ENCODE measurements around the gene GTF3C1.
"Not testable (repeated sequence)": the region's sequence is repeated elsewhere in the genome, so short reads cannot be mapped to it uniquely, and the experiment has no call there.

Gene GTF3C1

DNA sequence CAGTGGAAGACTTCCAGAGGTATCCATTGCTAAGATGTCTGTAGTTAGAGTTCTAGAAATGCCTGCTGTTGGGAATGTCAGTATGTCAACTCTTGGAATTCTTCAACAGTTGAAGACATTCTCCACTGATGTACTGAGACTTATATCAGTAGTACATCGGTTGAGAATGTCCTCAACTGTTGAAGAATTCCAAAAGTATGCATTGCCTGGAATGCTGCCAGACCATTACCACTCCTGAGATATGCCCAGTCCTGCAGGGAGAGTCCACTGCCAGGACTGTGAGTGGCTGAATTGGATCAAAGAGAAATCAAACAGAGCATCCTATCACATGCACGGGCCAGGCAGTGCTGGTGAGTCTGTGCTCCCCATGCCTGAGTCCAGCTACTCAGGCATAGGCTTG is 105.7 kb downstream of the GTF3C1 start:
- H3K9me3 ChIP-seq (ENCODE audit: insufficient read depth, low read length): no peaks in the 10 kb centered on the region
- no peaks in the 10 kb centered on the region for H3K36me3 ChIP-seq (ENCODE audit: insufficient read depth, insufficient read length, low read length)

DNA sequence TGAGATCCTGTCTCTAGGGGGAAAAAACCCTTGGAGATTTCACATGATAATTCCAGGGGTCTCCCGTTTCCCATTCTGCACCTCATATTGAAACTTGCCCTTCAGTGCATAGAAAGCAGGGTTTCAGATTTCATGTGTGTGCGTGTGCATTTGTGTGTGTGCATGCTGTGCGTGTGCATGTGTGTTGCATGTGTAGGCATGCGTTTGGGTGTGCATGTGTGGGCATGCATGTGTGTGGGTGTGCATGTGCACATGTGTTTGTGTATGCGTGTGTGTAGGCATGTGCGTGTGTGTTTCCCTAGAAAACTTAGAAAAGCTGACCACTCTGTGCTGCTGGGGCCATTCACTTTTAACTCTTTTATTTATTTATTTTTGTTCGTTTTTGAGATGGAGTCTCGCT is 107.7 kb downstream of the GTF3C1 start:
- H3K27me3 ChIP-seq (ENCODE audit: insufficient read depth, insufficient read length): no peaks in the 10 kb centered on the region
- no peak for TF ChIP-seq YY1 (IDR thresholded peaks at IDR 0.05; ENCODE audit: insufficient read depth, insufficient read length)
- no peak for TF ChIP-seq ZNF274 (IDR thresholded peaks at IDR 0.05; ENCODE audit: low read depth, low read length)
- no peak for TF ChIP-seq SUZ12 (IDR thresholded peaks at IDR 0.05; ENCODE audit: extremely low read depth, insufficient read depth, insufficient read length)
- peaks cover 9% of the 10 kb centered on the region for H3K4me1 ChIP-seq (ENCODE audit: insufficient read depth, insufficient read length)
- H3K4me3 ChIP-seq (ENCODE audit: insufficient read length, low read depth): no peak overlapping the region
- no peak overlapping the region for H3K9ac ChIP-seq (ENCODE audit: insufficient read length, low read depth)
- no peaks in the 10 kb centered on the region for H3K9me3 ChIP-seq (ENCODE audit: insufficient read depth, low read length)
- DNase-seq (ENCODE audit: low read depth, low spot score): no peak
- H3K36me3 ChIP-seq (ENCODE audit: insufficient read depth, insufficient read length, low read length): no peaks in the 10 kb centered on the region

More for the DNA sequence above, 105.7 kb downstream of the GTF3C1 start:
- DNase-seq (ENCODE audit: low read depth, low spot score): no peak
- Histone ChIP-seq H3K27me3 (ENCODE audit: insufficient read depth, insufficient read length) (no peaks in the 10 kb centered on the region), H3K9ac (ENCODE audit: insufficient read length, low read depth) (no peak overlapping the region), H3K4me3 (ENCODE audit: insufficient read length, low read depth) (no peak overlapping the region), H3K4me1 (ENCODE audit: insufficient read depth, insufficient read length) (peaks cover 7% of the 10 kb centered on the region)
- TF ChIP-seq ZNF274 (IDR thresholded peaks at IDR 0.05; ENCODE audit: low read depth, low read length): no peak
- TF ChIP-seq YY1 (IDR thresholded peaks at IDR 0.05; ENCODE audit: insufficient read depth, insufficient read length): no peak
- no peak for TF ChIP-seq SUZ12 (IDR thresholded peaks at IDR 0.05; ENCODE audit: extremely low read depth, insufficient read depth, insufficient read length)

DNA sequence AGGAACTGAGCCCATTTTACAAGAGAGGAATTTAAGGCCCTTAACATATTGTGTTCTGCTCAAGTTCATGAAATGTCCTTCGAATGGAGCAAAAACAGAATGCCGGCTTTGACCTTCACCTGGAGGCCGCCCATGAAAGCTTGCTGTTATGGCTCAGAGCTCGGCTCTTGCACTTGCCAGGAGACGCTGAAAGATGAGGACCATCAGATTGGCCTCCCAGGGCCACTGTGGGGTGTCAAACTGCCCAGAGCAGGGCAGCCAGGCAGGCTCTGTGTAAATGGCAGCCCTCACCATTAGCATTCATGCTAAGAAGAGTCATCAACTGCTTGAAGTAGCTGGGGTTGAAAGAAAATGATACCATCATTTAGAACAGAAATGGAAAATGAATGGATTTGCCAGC is 108.4 kb downstream of the GTF3C1 start:
- H3K9ac ChIP-seq (ENCODE audit: insufficient read length, low read depth): no peak overlapping the region
- no peak for DNase-seq (ENCODE audit: low read depth, low spot score)
- no peak overlapping the region for H3K4me3 ChIP-seq (ENCODE audit: insufficient read length, low read depth)

DNA sequence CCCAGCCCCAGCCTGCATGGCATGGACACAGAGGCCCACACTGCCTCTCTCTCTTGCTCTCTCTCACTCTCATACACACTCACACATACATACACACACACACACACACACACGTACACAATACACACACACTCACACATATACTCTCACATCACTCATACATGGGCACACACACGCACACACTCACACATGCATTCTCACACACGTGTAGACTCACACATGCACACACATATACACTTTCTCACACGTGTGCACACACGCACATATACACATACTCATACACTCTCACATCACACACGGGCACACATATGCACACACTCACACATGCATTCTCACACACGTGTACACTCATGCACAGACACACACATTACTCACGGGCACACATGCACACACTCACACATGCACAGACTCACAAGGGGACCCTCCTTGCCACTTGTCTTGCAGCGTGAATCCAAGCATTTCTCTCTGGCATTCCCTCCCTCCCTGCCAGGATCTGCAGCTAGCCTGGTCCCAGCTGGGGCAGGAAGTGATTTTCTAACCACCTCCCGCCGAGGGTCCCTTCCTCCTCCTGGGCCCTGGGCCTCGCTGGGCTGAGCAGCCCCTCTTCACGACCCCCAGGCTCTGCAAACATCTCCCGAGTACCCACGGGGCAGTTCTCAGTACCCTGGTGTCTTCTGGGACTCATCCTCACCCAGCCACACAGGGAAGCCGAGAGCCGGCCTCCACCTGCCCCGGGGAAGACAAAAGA is 110.3 kb downstream of the GTF3C1 start:
- Histone ChIP-seq H3K27me3 (ENCODE audit: insufficient read depth, insufficient read length) (no peaks in the 10 kb centered on the region), H3K9me3 (ENCODE audit: insufficient read depth, low read length) (no peaks in the 10 kb centered on the region), H3K36me3 (ENCODE audit: insufficient read depth, insufficient read length, low read length) (no peaks in the 10 kb centered on the region), H3K9ac (ENCODE audit: insufficient read length, low read depth) (no peak overlapping the region), H3K4me1 (ENCODE audit: insufficient read depth, insufficient read length) (peaks cover 9% of the 10 kb centered on the region), H3K4me3 (ENCODE audit: insufficient read length, low read depth) (no peak overlapping the region)
- no peak for DNase-seq (ENCODE audit: low read depth, low spot score)
- TF ChIP-seq SUZ12 (IDR thresholded peaks at IDR 0.05; ENCODE audit: extremely low read depth, insufficient read depth, insufficient read length): no peak
- TF ChIP-seq YY1 (IDR thresholded peaks at IDR 0.05; ENCODE audit: insufficient read depth, insufficient read length): no peak
- TF ChIP-seq ZNF274 (IDR thresholded peaks at IDR 0.05; ENCODE audit: low read depth, low read length): no peak

More for the DNA sequence above, 108.4 kb downstream of the GTF3C1 start:
- no peaks in the 10 kb centered on the region for H3K36me3 ChIP-seq (ENCODE audit: insufficient read depth, insufficient read length, low read length)
- no peaks in the 10 kb centered on the region for H3K27me3 ChIP-seq (ENCODE audit: insufficient read depth, insufficient read length)
- H3K4me1 ChIP-seq (ENCODE audit: insufficient read depth, insufficient read length): peaks cover 9% of the 10 kb centered on the region
- H3K9me3 ChIP-seq (ENCODE audit: insufficient read depth, low read length): no peaks in the 10 kb centered on the region
- no peak for TF ChIP-seq ZNF274 (IDR thresholded peaks at IDR 0.05; ENCODE audit: low read depth, low read length)
- TF ChIP-seq SUZ12 (IDR thresholded peaks at IDR 0.05; ENCODE audit: extremely low read depth, insufficient read depth, insufficient read length): no peak
- TF ChIP-seq YY1 (IDR thresholded peaks at IDR 0.05; ENCODE audit: insufficient read depth, insufficient read length): no peak

DNA sequence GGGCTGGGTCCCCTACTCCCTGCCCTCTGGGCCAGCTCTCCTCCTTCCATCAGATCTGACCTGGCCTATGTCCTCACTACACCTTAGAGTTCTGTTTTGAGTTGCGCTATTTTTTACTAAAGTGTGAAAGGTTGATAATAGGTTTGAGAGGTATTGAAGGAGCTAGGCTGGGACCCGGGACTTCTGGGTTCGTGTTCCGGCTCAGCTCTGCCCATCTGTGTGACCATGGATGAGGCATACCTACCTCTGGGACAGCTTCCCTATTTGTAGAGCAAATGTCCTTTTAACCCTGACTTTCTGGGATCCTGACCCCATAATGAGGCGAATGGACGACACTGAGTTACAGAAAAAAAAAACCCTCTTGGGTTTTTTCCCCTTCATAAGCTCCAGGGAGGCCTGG is 111.8 kb downstream of the GTF3C1 start:
- no peaks in the 10 kb centered on the region for H3K27me3 ChIP-seq (ENCODE audit: insufficient read depth, insufficient read length)
- no peak overlapping the region for H3K9ac ChIP-seq (ENCODE audit: insufficient read length, low read depth)
- peaks cover 9% of the 10 kb centered on the region for H3K4me1 ChIP-seq (ENCODE audit: insufficient read depth, insufficient read length)
- no peak overlapping the region for H3K4me3 ChIP-seq (ENCODE audit: insufficient read length, low read depth)
- TF ChIP-seq ZNF274 (IDR thresholded peaks at IDR 0.05; ENCODE audit: low read depth, low read length) (no peak), SUZ12 (IDR thresholded peaks at IDR 0.05; ENCODE audit: extremely low read depth, insufficient read depth, insufficient read length) (no peak), YY1 (IDR thresholded peaks at IDR 0.05; ENCODE audit: insufficient read depth, insufficient read length) (no peak)
- H3K9me3 ChIP-seq (ENCODE audit: insufficient read depth, low read length): no peaks in the 10 kb centered on the region
- DNase-seq (ENCODE audit: low read depth, low spot score): no peak
- H3K36me3 ChIP-seq (ENCODE audit: insufficient read depth, insufficient read length, low read length): no peaks in the 10 kb centered on the region

DNA sequence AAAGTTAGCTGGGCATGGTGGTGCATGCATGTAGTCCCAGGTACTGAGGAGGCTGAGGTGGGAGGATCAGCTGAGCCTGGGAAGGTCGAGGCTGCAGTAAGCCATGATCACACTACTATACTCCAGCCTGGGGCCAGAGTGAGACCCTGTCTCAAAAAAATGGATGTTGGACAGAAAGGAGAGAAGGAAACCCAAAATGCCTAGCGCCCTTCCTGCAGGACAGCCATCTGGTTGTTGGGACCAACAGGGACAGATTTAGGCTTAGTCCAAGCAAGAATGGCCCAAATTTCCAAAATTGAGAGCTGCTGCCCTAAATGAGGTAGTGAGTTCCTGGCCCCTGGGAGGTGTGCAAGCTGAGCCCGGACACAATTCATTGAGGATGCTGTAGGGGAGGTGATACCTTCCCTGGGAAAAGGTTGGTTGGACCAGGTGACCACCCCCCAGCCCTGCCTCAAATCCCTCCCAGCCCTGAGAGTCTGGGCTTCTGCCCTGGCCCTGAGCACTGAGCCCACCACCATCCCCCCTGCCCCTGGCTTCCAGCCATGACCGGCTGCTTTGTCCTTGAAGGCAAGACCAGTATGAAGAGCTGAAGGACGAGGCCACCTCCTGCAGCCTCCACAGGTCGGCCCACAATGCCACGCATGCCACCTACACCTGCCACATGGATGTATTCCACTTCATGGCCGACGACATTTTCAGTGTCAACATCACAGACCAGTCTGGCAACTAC is 112.6 kb downstream of the GTF3C1 start:
- DNase-seq (ENCODE audit: low read depth, low spot score): no peak

DNA sequence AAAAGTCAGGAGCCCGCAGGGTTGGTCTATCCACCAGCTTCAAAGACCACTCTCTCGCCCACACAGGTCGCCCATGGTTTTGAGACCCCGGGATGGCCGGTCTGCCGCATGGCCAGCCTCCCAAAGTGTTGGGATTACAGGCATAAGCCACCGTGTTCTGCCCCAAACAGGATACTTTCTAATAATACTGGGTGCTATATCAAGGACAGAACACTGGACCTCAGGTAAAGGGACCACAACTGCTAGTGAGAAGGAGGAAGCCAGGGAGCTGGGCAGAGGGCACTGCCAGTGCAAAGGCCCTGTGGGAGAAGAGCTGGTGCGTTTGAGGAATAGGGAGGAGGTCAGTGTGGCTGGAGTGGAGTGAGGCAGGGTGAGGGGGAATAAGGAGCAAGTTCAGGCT is 113.6 kb downstream of the GTF3C1 start:
- Histone ChIP-seq H3K9ac (ENCODE audit: insufficient read length, low read depth) (no peak overlapping the region), H3K4me1 (ENCODE audit: insufficient read depth, insufficient read length) (peaks cover 12% of the 10 kb centered on the region), H3K36me3 (ENCODE audit: insufficient read depth, insufficient read length, low read length) (no peaks in the 10 kb centered on the region), H3K9me3 (ENCODE audit: insufficient read depth, low read length) (no peaks in the 10 kb centered on the region), H3K4me3 (ENCODE audit: insufficient read length, low read depth) (no peak overlapping the region), H3K27me3 (ENCODE audit: insufficient read depth, insufficient read length) (no peaks in the 10 kb centered on the region)
- no peak for TF ChIP-seq SUZ12 (IDR thresholded peaks at IDR 0.05; ENCODE audit: extremely low read depth, insufficient read depth, insufficient read length)
- TF ChIP-seq YY1 (IDR thresholded peaks at IDR 0.05; ENCODE audit: insufficient read depth, insufficient read length): no peak
- no peak for TF ChIP-seq ZNF274 (IDR thresholded peaks at IDR 0.05; ENCODE audit: low read depth, low read length)
- no peak for DNase-seq (ENCODE audit: low read depth, low spot score)

More for the DNA sequence above, 112.6 kb downstream of the GTF3C1 start:
- TF ChIP-seq ZNF274 (IDR thresholded peaks at IDR 0.05; ENCODE audit: low read depth, low read length) (no peak), SUZ12 (IDR thresholded peaks at IDR 0.05; ENCODE audit: extremely low read depth, insufficient read depth, insufficient read length) (no peak), YY1 (IDR thresholded peaks at IDR 0.05; ENCODE audit: insufficient read depth, insufficient read length) (no peak)
- H3K36me3 ChIP-seq (ENCODE audit: insufficient read depth, insufficient read length, low read length): no peaks in the 10 kb centered on the region
- H3K9ac ChIP-seq (ENCODE audit: insufficient read length, low read depth): no peak overlapping the region
- H3K27me3 ChIP-seq (ENCODE audit: insufficient read depth, insufficient read length): no peaks in the 10 kb centered on the region
- no peak overlapping the region for H3K4me3 ChIP-seq (ENCODE audit: insufficient read length, low read depth)
- H3K9me3 ChIP-seq (ENCODE audit: insufficient read depth, low read length): no peaks in the 10 kb centered on the region
- peaks cover 11% of the 10 kb centered on the region for H3K4me1 ChIP-seq (ENCODE audit: insufficient read depth, insufficient read length)

DNA sequence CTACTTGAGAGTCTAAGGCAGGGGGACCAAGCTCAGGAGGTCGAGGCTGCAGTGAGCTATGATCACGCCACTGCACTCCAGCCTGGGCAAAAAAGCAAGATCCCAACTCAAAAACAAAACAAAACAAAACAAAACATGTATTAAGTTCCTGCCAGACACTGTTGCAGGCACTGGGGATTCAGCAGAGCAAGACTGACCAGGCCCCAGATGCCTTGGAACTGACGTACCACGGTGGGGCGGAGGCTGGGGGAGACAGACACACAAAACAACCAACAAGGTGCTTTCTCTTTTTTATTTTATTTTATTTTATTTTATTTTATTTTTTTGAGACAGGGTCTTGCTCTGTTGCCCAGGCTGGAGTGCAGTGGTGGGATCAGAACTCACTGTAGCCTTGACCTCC is 114.6 kb downstream of the GTF3C1 start:
- H3K4me3 ChIP-seq (ENCODE audit: insufficient read length, low read depth); H3K9me3 ChIP-seq (ENCODE audit: insufficient read depth, low read length); DNase-seq (ENCODE audit: low read depth, low spot score); H3K27me3 ChIP-seq (ENCODE audit: insufficient read depth, insufficient read length); H3K36me3 ChIP-seq (ENCODE audit: insufficient read depth, insufficient read length, low read length); H3K9ac ChIP-seq (ENCODE audit: insufficient read length, low read depth): not testable (repeated sequence)
- H3K4me1 ChIP-seq (ENCODE audit: insufficient read depth, insufficient read length): peaks cover 12% of the 10 kb centered on the region

Measured in NT2/D1 (cell line).